Gastrocnemius medialis (tissue), 4 donors: ENCODE results near the gene TMC2.

ENCODE experiments used
- POLR2A ChIP-seq, 2 donors: fragments of 450-650 bp; IDR thresholded peaks; one replicate each; pipeline ENCODE4 v1.6.1; 2017; ENCODE audit warnings: antibody characterized with exemption in 2 of 2, mild to moderate bottlenecking in 2 of 2, moderate library complexity in 2 of 2
- TF ChIP-seq, protein P1 (sequence below), 5 experiments: fragments of 450-650 bp in 3 of 5; fragments of 200-600 bp in 2 of 5; sonication (generic) in 2 of 5; IDR thresholded peaks in 4 of 5; conservative IDR thresholded peaks in 1 of 5; 1 replicate in 4 of 5; 2 replicates in 1 of 5; pipeline ENCODE4 v1.5.1; 2016 to 2019; ENCODE audit warnings: antibody characterized with exemption in 5 of 5, mild to moderate bottlenecking in 3 of 5, moderate library complexity in 3 of 5

GRCh38 chr20:2559651-2560050 is 23.3 kb downstream of the TMC2 start:
- TF ChIP-seq, protein P1, sequence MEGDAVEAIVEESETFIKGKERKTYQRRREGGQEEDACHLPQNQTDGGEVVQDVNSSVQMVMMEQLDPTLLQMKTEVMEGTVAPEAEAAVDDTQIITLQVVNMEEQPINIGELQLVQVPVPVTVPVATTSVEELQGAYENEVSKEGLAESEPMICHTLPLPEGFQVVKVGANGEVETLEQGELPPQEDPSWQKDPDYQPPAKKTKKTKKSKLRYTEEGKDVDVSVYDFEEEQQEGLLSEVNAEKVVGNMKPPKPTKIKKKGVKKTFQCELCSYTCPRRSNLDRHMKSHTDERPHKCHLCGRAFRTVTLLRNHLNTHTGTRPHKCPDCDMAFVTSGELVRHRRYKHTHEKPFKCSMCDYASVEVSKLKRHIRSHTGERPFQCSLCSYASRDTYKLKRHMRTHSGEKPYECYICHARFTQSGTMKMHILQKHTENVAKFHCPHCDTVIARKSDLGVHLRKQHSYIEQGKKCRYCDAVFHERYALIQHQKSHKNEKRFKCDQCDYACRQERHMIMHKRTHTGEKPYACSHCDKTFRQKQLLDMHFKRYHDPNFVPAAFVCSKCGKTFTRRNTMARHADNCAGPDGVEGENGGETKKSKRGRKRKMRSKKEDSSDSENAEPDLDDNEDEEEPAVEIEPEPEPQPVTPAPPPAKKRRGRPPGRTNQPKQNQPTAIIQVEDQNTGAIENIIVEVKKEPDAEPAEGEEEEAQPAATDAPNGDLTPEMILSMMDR (IDR thresholded peaks at IDR 0.05 in 4 of 5, conservative IDR thresholded peaks at IDR 0.05 in 1 of 5) = no peak
- TF ChIP-seq POLR2A (IDR thresholded peaks at IDR 0.05) = no peak
